Measurements from ENCODE around the gene ZDHHC14. TPM values are rescaled to one million over a fixed set of nuclear protein-coding genes. Genes with fewer than 3 reads are reported as not detected.
"Not testable (repeated sequence)": the region's sequence is repeated elsewhere in the genome, so short reads cannot be mapped to it uniquely, and the experiment has no call there.

Gene ZDHHC14
- total RNA-seq (2014; rRNA removed; shearing (Covaris generic)): 5.1 and 5.9 TPM in 2 replicates

DNA sequence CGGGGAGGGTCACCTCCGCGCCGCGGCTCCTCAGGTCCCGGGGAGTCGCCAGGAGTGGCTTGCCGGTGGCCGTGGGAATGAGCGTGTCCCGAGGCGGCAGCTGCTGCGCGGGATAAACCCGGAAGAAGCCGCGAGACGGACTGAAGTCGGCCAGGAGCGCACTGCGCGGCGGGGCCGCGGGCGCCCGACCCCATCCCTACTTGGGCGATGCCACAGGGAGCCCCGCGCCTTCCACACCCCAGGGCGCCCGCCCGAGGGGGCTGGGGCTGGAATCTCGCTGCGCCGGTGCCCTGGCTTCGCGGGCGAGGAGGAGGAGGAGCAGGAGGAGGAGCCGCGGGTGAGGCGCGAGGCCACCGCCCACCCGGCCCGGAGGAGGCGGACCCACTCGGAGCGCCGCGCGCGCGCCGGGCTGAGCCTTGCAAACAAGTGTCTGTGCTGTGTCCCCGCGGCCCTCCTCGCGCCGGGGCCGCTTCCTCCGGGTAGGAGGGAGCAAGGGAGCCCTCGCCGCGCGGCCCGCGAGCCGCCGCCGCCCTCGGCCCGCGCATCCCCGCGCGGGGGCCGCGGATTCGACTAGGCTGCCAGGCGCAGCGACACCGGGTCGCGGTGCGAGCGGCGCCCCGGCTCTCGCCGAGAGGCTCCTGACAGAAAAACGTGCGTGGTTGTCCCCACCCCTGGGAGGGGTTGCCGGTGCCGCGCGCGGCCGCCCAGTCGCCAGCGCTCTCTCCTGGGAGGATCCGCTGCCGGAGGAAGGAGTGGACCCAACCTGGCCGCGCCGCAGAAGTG, at the start of gene ZDHHC14:
ZDHHC14 (plus strand) TSS at position 412 of the 783 bp plus-strand sequence.
- H3K4me3 ChIP-seq: peak within 1 kb of the TSS; percentile 80

DNA sequence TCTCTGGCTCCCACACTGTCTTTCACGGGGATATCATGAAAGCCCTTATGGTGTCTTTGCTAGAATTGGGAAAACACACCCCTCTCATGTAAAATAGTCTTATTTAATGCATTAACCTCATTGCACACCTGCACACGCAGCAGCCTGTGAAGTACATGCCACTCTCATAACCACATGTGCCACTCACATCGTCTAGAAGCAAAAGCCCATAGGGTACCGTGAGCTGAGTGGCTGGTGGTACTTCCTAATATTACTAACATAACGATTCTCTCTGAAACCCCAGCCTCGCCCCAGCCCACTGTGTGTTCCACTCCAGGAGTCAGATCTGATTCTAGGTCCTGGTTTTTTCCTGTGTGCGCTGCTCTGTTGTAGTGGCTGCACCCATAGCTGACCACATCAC, 48.2 kb upstream of the ZDHHC14 start:
- Histone ChIP-seq H3K4me3 (no peak overlapping the region), H3K27ac (no peak overlapping the region), H3K36me3 (no peaks in the 10 kb centered on the region), H3K9me3 (replicated peaks) (no peaks in the 10 kb centered on the region), H3K4me1 (0 out of 2 replicates have a peak, but pooled peaks cover 10% of the 10 kb centered on the region), H3K27me3 (no peaks in the 10 kb centered on the region)
- DNase-seq: no peak

More for the DNA sequence above, at the start of gene ZDHHC14:
- DNase-seq: peak; percentile 85
- Histone ChIP-seq H3K27ac (peak within 1 kb of the TSS; percentile 73), H3K4me1 (peaks cover 10% of the 10 kb centered on the region; the same call in 1 of the 2 replicates), H3K9me3 (replicated peaks) (peaks cover 5% of the 10 kb centered on the region; the same call in 1 of the 2 replicates), H3K27me3 (no peaks in the 10 kb centered on the region), H3K36me3 (no peaks in the 10 kb centered on the region)

DNA sequence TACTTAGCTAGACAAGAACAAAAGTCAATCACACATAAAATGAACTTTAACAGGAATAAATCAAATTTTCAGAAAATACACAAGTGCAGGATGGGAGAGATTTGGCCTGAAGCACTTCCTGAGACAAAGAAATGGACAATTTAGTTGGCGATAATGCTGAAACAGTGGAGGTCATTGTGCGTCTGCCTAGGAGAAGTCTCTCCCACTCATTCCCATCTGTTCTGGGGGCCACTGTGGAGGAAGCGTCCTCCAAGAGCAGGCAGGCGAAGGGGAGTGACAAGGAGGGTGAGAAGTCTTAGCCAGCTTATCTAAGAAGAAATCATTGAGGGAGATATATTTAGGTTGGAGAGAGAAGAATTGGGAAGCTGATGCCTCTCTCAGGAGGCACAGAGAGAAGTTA, 47.5 kb upstream of the ZDHHC14 start:
- no peak for DNase-seq
- Histone ChIP-seq H3K27me3 (no peaks in the 10 kb centered on the region), H3K27ac (no peak overlapping the region), H3K36me3 (no peaks in the 10 kb centered on the region), H3K4me1 (0 out of 2 replicates have a peak, but pooled peaks cover 6% of the 10 kb centered on the region), H3K4me3 (no peak overlapping the region), H3K9me3 (replicated peaks) (no peaks in the 10 kb centered on the region)

- H3K27ac ChIP-seq: no peak overlapping the region
- no peak overlapping the region for H3K4me3 ChIP-seq
Observed at GRCh38 chr6:157333956-157334355, 47.0 kb upstream of the ZDHHC14 start.

GRCh38 chr6:157335829-157336228, 45.2 kb upstream of the ZDHHC14 start:
- H3K4me1 ChIP-seq: 0 out of 2 replicates have a peak, but pooled peaks cover 6% of the 10 kb centered on the region
- DNase-seq: peak; percentile 52 to 66

More at GRCh38 chr6:157333956-157334355, 47.0 kb upstream of the ZDHHC14 start:
- no peaks in the 10 kb centered on the region for H3K9me3 ChIP-seq (replicated peaks)
- H3K36me3 ChIP-seq: no peaks in the 10 kb centered on the region
- DNase-seq: no peak
- no peaks in the 10 kb centered on the region for H3K27me3 ChIP-seq
- H3K4me1 ChIP-seq: 0 out of 2 replicates have a peak, but pooled peaks cover 6% of the 10 kb centered on the region

GRCh38 chr6:157337276-157337675, 43.7 kb upstream of the ZDHHC14 start:
- not testable (repeated sequence) for H3K9me3 ChIP-seq (replicated peaks); H3K36me3 ChIP-seq; H3K27ac ChIP-seq; H3K4me3 ChIP-seq; H3K27me3 ChIP-seq; DNase-seq; H3K4me1 ChIP-seq

More at GRCh38 chr6:157335829-157336228, 45.2 kb upstream of the ZDHHC14 start:
- H3K9me3 ChIP-seq (replicated peaks): no peaks in the 10 kb centered on the region
- peak overlapping the region; percentile 7; the same call in 1 of the 2 replicates for H3K4me3 ChIP-seq
- no peaks in the 10 kb centered on the region for H3K27me3 ChIP-seq
- no peaks in the 10 kb centered on the region for H3K36me3 ChIP-seq
- no peak overlapping the region for H3K27ac ChIP-seq

DNA sequence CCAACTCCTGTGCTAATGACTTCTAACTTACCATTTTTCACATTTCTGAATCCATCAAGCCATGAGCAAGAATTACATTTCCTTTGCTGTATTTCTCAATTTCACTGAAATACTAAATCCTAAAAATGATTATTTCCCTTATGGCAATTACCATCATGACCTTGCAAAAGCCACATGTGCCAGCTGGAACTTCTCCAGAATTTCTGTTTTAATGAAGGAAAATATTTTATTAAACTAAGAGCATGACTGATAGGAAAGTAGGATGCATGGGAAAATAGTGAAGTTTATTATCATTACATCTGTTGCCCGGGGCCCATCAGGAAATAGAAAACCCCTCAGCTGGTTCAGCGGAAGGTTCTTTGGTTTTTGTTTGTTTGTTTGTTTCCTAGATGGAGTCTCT, 43.2 kb upstream of the ZDHHC14 start:
- Histone ChIP-seq H3K4me3 (no peak overlapping the region), H3K9me3 (replicated peaks) (peaks cover 3% of the 10 kb centered on the region; the same call in 1 of the 2 replicates), H3K4me1 (0 out of 2 replicates have a peak, but pooled peaks cover 6% of the 10 kb centered on the region), H3K36me3 (no peaks in the 10 kb centered on the region), H3K27me3 (no peaks in the 10 kb centered on the region), H3K27ac (no peak overlapping the region)
- DNase-seq: no peak

- DNase-seq: peak; percentile 15 to 30
Observed at GRCh38 chr6:157339432-157339831, 41.6 kb upstream of the ZDHHC14 start.

DNA sequence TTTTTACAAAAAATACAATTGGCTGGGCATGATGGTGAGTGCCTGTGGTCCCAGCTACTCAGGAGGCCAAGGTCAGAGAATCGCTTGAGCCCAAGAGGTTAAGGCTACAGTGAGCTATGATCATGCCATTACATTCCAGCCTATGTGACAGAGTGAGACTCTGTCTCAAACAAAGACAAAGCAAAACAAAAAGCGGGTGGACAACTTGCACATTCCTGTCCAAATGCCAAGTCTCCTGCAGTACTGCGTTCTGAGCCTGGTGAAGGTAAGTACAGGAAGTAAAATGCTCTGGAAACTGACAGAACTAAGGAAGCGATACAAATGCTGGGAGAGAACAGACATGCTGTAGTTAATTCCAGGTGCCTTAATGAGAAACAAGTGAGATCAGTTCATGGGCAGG, 37.3 kb upstream of the ZDHHC14 start:
- H3K27ac ChIP-seq: no peak overlapping the region
- no peaks in the 10 kb centered on the region for H3K27me3 ChIP-seq
- no peak for DNase-seq
- H3K4me3 ChIP-seq: no peak overlapping the region
- H3K36me3 ChIP-seq: no peaks in the 10 kb centered on the region
- no peaks in the 10 kb centered on the region for H3K4me1 ChIP-seq
- peaks cover 4% of the 10 kb centered on the region; the same call in 1 of the 2 replicates for H3K9me3 ChIP-seq (replicated peaks)

More at GRCh38 chr6:157339432-157339831, 41.6 kb upstream of the ZDHHC14 start:
- Histone ChIP-seq H3K27me3 (no peaks in the 10 kb centered on the region), H3K4me1 (0 out of 2 replicates have a peak, but pooled peaks cover 6% of the 10 kb centered on the region), H3K9me3 (replicated peaks) (peaks cover 4% of the 10 kb centered on the region; the same call in 1 of the 2 replicates), H3K4me3 (no peak overlapping the region), H3K36me3 (no peaks in the 10 kb centered on the region), H3K27ac (no peak overlapping the region)

DNA sequence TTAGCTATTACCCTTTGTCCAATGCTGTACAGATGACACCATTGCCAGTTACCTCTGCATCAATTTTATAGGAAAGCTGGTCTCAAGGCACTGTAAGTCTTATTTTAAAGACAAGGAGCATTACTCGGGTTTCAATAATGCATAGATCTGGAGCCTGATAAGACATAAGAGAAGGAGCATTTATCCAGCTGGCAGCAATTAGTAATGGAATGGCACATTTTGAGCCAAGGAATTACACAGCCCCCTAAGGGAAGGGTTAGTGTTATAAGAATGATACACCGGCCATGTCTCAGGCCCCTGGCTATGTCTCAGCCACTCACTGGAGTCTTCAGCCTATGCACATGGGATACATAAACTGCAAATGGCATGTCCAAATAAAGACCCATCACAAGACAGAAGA, 34.6 kb upstream of the ZDHHC14 start:
- peaks cover 4% of the 10 kb centered on the region; the same call in 1 of the 2 replicates for H3K9me3 ChIP-seq (replicated peaks)
- no peak overlapping the region for H3K27ac ChIP-seq
- no peak for DNase-seq
- H3K4me1 ChIP-seq: no peaks in the 10 kb centered on the region
- H3K4me3 ChIP-seq: no peak overlapping the region
- H3K36me3 ChIP-seq: no peaks in the 10 kb centered on the region
- H3K27me3 ChIP-seq: no peaks in the 10 kb centered on the region

GRCh38 chr6:157358287-157358686, 22.7 kb upstream of the ZDHHC14 start:
- Histone ChIP-seq H3K4me3 (no peak overlapping the region), H3K4me1 (no peaks in the 10 kb centered on the region), H3K36me3 (no peaks in the 10 kb centered on the region), H3K9me3 (replicated peaks) (peaks cover under 1% of the 10 kb centered on the region; the same call in 1 of the 2 replicates), H3K27me3 (no peaks in the 10 kb centered on the region; the same call in 1 of the 2 replicates), H3K27ac (no peak overlapping the region)
- no peak for DNase-seq

DNA sequence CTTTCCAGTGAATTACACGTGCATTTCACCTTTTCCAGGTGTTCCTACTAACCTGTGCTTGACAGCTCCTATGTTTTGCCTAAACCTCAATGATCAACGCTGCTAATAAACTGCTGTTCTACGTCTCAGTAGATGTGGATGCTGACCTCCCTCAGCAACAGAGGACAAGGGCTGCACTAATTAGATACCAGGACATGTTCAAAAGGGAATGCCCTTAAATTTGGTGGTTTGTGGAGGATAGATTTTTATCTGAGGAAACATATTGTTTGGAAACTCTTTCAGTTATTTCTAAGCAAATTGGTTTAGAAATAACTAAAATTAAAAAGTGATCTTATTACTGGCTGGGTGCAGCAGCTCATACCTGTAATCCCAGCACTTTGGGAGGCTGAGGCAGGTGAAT, 19.1 kb upstream of the ZDHHC14 start:
- no peaks in the 10 kb centered on the region for H3K36me3 ChIP-seq
- no peak for DNase-seq
- H3K4me1 ChIP-seq: no peaks in the 10 kb centered on the region
- no peak overlapping the region for H3K4me3 ChIP-seq
- no peak overlapping the region for H3K27ac ChIP-seq
- no peaks in the 10 kb centered on the region; the same call in 1 of the 2 replicates for H3K27me3 ChIP-seq
- peaks cover 2% of the 10 kb centered on the region; the same call in 1 of the 2 replicates for H3K9me3 ChIP-seq (replicated peaks)

GRCh38 chr6:157364705-157365104, 16.3 kb upstream of the ZDHHC14 start:
- peaks cover 2% of the 10 kb centered on the region; the same call in 1 of the 2 replicates for H3K9me3 ChIP-seq (replicated peaks)
- no peak overlapping the region for H3K27ac ChIP-seq
- no peak overlapping the region for H3K4me3 ChIP-seq
- DNase-seq: no peak
- no peaks in the 10 kb centered on the region for H3K36me3 ChIP-seq
- no peaks in the 10 kb centered on the region for H3K4me1 ChIP-seq
- H3K27me3 ChIP-seq: no peaks in the 10 kb centered on the region; the same call in 1 of the 2 replicates

GRCh38 chr6:157366648-157367047, 14.3 kb upstream of the ZDHHC14 start:
- Histone ChIP-seq H3K27me3 (no peaks in the 10 kb centered on the region; the same call in 1 of the 2 replicates), H3K27ac (no peak overlapping the region), H3K4me1 (no peaks in the 10 kb centered on the region), H3K36me3 (no peaks in the 10 kb centered on the region), H3K9me3 (replicated peaks) (peaks cover 2% of the 10 kb centered on the region; the same call in 1 of the 2 replicates), H3K4me3 (no peak overlapping the region)
- no peak for DNase-seq

- DNase-seq: no peak
- Histone ChIP-seq H3K9me3 (replicated peaks) (no peaks in the 10 kb centered on the region), H3K36me3 (no peaks in the 10 kb centered on the region), H3K4me3 (no peak overlapping the region), H3K27me3 (no peaks in the 10 kb centered on the region), H3K27ac (no peak overlapping the region), H3K4me1 (no peaks in the 10 kb centered on the region)
Observed at GRCh38 chr6:157368359-157369049, 12.5 kb upstream of the ZDHHC14 start.

Data from SJCRH30 (cell line).